Left lung (tissue), 10 donors: ENCODE data around the gene RAX2. TPM values are rescaled to one million over a fixed set of nuclear protein-coding genes. Genes with fewer than 3 reads are reported as not detected.
A peak's percentile ranks its signal among the peaks of the same experiment; 100 is the strongest.

ENCODE experiments used
- ATAC-seq: fragments of 200-7000 bp; cut with Tn5 transposase; one replicate; pipeline ENCODE4 v1.9.1; 2020; ENCODE audit warnings: moderate library complexity
- DNase-seq, 4 donors: peaks; one replicate each; pipeline ENCODE4 v3.0.0-alpha.2; 2013 to 2020
- H3K27ac ChIP-seq, 2 donors: fragments of 200-600 bp; sonication (generic) in 1 of 2; one replicate each; pipeline versions ENCODE4 v1.5.0 to v1.8.0; 2020 to 2021
- H3K27me3 ChIP-seq, 2 donors: fragments of 200-600 bp; sonication (generic) in 1 of 2; one replicate each; pipeline versions ENCODE4 v1.5.0 to v1.8.0; 2020 to 2021
- H3K36me3 ChIP-seq, 2 donors: fragments of 200-600 bp; sonication (generic) in 1 of 2; one replicate each; pipeline versions ENCODE4 v1.5.0 to v1.8.0; 2020 to 2021
- H3K4me1 ChIP-seq, 2 donors: fragments of 200-600 bp; one replicate each; pipeline ENCODE4 v1.8.0; 2021
- H3K4me3 ChIP-seq, 2 donors: fragments of 200-600 bp; sonication (generic) in 1 of 2; one replicate each; pipeline versions ENCODE4 v1.5.0 to v1.8.0; 2020 to 2021; ENCODE audit warnings: mild to moderate bottlenecking in 1 of 2
- H3K9me3 ChIP-seq, 2 donors: fragments of 200-600 bp; sonication (generic) in 1 of 2; one replicate each; pipeline versions ENCODE4 v1.5.0 to v1.8.0; 2020 to 2021
- intact Hi-C, 2 donors: fragments of 100-400 bp; cut with DNase I; formaldehyde crosslinking; loops; one replicate each; pipeline versions ENCODE4 v1.11.2 to v1.14.2; 2022
- polyA plus RNA-seq, 6 donors: library from polyadenylated mRNA; unstranded; fragments of 120-200 nt; gene quantifications; one replicate each; pipeline ENCODE4 v1.2.1, GENCODE V29; 2013; ENCODE audit not compliant: insufficient read length in 6 of 6
- total RNA-seq, 2 donors: library from RNA; stranded (reverse); fragmentation: NEBNext Ultra II Directional; extraction: Animal tissue kit (Norgen Biotek cat#: 25700); gene quantifications; one replicate each; pipeline ENCODE4 v1.2.1, GENCODE V29; 2021
- TF ChIP-seq, protein P1 (sequence below), 2 donors: fragments of 200-600 bp; sonication (generic) in 1 of 2; IDR thresholded peaks; one replicate each; pipeline versions ENCODE4 v1.5.0 to v1.8.0; 2021; ENCODE audit warnings: antibody characterized with exemption in 2 of 2
- donor health status: DM: no; HTN: yes; CAD: no.
- donor health status: DM: no; HTN: no; CAD: no.

The RAX2 gene
- total and polyA plus RNA-seq, 8 donors: 0.08 TPM; not detected in 7

DNA sequence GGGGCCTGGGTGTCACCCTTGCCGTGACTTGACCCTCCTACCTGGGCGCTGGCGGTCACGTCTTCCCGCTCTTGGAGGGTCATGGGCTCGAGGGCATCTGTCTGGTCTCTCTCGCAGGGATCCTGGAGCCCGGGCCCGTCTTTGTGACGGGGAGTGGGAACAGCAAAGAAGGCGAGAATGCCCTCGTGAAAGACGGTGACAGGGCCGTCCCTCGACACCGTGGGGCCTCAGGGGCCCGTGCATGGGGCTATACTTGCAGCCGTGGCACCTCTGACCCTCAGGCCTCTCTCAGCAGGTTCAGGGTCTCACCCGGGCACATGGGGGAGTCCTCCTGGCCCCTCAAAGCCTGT lies 35.1 kb upstream of the RAX2 start:
- peaks cover 0 to 42% of the 10 kb centered on the region in 2 donors for H3K27me3 ChIP-seq
- H3K36me3 ChIP-seq: no peaks in the 10 kb centered on the region
- DNase-seq (peak in 1 of 4 donors; percentile 76), ATAC-seq (no peak)
- no peak overlapping the region for H3K4me3 ChIP-seq
- peaks cover 0 to 26% of the 10 kb centered on the region in 2 donors for H3K4me1 ChIP-seq
- TF ChIP-seq, protein P1, sequence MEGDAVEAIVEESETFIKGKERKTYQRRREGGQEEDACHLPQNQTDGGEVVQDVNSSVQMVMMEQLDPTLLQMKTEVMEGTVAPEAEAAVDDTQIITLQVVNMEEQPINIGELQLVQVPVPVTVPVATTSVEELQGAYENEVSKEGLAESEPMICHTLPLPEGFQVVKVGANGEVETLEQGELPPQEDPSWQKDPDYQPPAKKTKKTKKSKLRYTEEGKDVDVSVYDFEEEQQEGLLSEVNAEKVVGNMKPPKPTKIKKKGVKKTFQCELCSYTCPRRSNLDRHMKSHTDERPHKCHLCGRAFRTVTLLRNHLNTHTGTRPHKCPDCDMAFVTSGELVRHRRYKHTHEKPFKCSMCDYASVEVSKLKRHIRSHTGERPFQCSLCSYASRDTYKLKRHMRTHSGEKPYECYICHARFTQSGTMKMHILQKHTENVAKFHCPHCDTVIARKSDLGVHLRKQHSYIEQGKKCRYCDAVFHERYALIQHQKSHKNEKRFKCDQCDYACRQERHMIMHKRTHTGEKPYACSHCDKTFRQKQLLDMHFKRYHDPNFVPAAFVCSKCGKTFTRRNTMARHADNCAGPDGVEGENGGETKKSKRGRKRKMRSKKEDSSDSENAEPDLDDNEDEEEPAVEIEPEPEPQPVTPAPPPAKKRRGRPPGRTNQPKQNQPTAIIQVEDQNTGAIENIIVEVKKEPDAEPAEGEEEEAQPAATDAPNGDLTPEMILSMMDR (IDR thresholded peaks at IDR 0.05): no peak
- intact Hi-C loops: no loop called here
- no peaks in the 10 kb centered on the region for H3K9me3 ChIP-seq
- H3K27ac ChIP-seq: no peak overlapping the region

DNA sequence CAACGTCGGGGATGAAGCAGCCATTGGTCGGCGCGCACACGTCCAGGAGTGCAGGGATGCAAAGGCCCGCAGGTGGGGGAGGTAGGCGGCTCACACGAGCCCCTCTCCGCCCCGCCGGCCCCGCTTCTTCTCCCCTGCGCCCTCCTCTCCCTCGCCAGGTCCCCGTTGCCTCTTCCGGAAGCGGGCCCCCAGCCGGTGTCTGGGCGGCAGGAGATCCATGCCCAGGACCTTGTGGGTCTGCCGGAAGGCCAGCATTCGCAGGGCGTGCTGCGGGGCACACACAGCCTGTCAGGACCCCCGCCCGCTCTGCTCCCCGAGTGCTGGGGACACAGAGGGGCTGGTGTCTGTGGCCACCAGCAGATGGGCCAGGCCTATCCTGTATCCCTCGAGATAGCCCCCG lies 33.8 kb upstream of the RAX2 start:
- Histone ChIP-seq H3K27me3 (peaks cover 10 to 44% of the 10 kb centered on the region in 2 donors), H3K4me3 (no peak overlapping the region), H3K9me3 (no peaks in the 10 kb centered on the region), H3K4me1 (peaks cover 6 to 27% of the 10 kb centered on the region in 2 donors), H3K36me3 (no peaks in the 10 kb centered on the region), H3K27ac (no peak overlapping the region)
- TF ChIP-seq, protein P1 (IDR thresholded peaks at IDR 0.05): no peak
- DNase-seq (peak in 1 of 4 donors; percentile 63), ATAC-seq (no peak)
- intact Hi-C loops: no loop called here

DNA sequence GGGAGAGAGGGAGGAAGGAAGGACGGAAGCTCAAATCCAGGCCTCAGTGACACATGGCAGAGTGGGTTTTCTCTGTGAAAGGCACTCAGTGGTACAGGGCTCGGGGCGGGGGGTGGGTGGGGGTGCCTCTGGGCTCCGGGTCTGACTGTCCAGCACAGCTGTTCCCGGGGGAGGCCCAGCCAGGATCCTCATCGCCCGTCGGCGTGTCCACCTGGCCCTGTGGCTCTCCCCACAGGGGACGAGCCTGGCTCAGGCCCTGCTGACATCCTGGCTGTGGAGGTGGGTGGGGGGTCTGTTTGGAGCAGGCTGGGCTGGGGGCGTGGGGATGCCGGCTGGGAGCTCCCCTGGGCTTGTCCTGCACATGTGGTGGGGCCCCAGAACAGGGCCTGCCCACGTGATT lies 32.4 kb upstream of the RAX2 start:
- Histone ChIP-seq H3K27ac (no peak overlapping the region), H3K9me3 (no peaks in the 10 kb centered on the region), H3K27me3 (peaks cover 11 to 50% of the 10 kb centered on the region in 2 donors), H3K4me3 (no peak overlapping the region), H3K36me3 (no peaks in the 10 kb centered on the region), H3K4me1 (peaks cover 6 to 28% of the 10 kb centered on the region in 2 donors)
- intact Hi-C loops: no loop called here
- no peak for ATAC-seq
- TF ChIP-seq, protein P1 (IDR thresholded peaks at IDR 0.05): no peak
- DNase-seq: peak in 1 of 4 donors; percentile 65

DNA sequence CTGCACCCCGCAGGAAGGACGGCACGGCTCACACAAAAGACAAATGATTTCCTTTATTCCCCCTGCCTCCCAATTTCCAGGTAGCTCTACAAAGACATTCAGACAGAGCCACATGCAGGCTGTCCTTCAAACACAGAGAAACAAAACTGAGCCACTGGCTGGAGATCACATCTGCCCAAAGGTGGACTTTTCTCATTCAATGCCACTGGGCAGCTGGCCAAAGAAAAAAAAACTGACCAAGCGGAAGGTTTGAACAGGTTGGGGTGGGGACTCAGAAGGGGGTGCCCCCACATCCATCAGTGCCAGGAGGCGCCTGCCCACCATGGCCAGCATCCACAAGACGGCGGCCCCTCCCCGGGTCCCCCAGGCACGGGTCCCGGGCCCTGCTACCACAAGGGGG lies 32.0 kb upstream of the RAX2 start:
- Histone ChIP-seq H3K4me1 (peaks cover 6 to 26% of the 10 kb centered on the region in 2 donors), H3K36me3 (no peaks in the 10 kb centered on the region), H3K27me3 (peaks cover 11 to 55% of the 10 kb centered on the region in 2 donors), H3K9me3 (no peaks in the 10 kb centered on the region), H3K4me3 (no peak overlapping the region), H3K27ac (no peak overlapping the region)
- no peak for ATAC-seq
- TF ChIP-seq, protein P1 (IDR thresholded peaks at IDR 0.05): no peak
- DNase-seq: no peak
- intact Hi-C loops: no loop called here

DNA sequence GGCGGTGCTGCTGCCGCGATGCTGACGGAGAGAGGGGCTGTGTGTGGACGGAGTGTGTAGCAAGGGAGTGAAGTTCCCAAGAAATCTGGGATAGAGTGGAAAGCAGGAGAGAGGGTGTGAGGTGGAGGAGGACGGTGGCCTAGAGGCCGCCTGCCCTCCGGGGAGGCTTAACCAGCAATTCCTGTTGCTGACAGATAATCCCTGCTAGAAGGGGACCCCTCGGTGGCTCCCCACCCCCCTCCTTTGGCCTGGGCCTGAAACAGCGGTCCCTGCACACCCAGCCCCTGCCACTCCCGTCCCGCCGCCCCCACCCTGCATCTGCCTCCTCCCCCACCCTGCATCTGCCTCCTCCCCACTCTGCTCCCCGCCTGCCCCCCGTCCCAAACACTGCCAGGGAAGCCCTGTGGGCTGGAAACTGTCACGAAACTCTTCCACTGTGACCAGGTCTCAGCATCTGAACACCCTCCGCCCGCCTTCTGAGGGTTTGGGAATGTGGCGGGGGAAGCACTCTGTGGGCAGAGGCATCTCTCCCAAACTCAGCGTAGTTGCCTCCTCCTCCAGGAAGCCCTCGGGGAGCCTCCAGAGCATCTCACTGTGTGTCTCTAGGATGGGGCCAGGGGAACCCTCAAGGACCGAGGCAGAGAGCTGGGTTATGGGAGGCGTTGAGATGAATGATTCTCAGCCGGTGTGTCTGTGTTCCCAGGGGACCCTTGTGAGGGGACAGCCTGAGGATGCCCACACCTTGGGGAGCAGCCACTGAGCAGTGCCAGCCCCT lies 31.3 kb upstream of the RAX2 start:
- Histone ChIP-seq H3K4me3 (no peak overlapping the region), H3K27ac (no peak overlapping the region), H3K27me3 (peaks cover 11 to 62% of the 10 kb centered on the region in 2 donors), H3K9me3 (no peaks in the 10 kb centered on the region), H3K4me1 (peaks cover 6 to 21% of the 10 kb centered on the region in 2 donors), H3K36me3 (no peaks in the 10 kb centered on the region)
- intact Hi-C loops: no loop called here
- DNase-seq (peak in 1 of 4 donors; percentile 51), ATAC-seq (no peak)
- TF ChIP-seq, protein P1 (IDR thresholded peaks at IDR 0.05): no peak
